Muscle of leg (tissue), 16 donors: ENCODE data around the gene MST1. TPM values are rescaled to one million over a fixed set of nuclear protein-coding genes. Genes with fewer than 3 reads are reported as not detected.

Experiments used
- DNase-seq: peaks from one replicate; pipeline ENCODE4 v3.0.0; 2013
- H3K27ac ChIP-seq: one replicate; pipeline ENCODE4 v1.5.1; 2013; ENCODE audit warnings: mild to moderate bottlenecking, low read length, control low read depth
- H3K27me3 ChIP-seq: one replicate; pipeline ENCODE4 v1.6.1; 2013; ENCODE audit warnings: low read length; ENCODE audit not compliant: control insufficient read depth, insufficient read depth
- H3K36me3 ChIP-seq: one replicate; pipeline ENCODE4 v1.6.1; 2013; ENCODE audit warnings: low read length; ENCODE audit not compliant: control insufficient read depth, insufficient read depth
- H3K4me1 ChIP-seq: one replicate; pipeline ENCODE4 v1.6.1; 2013; ENCODE audit warnings: low read length; ENCODE audit not compliant: control insufficient read depth, insufficient read depth
- H3K4me3 ChIP-seq: one replicate; pipeline ENCODE4 v1.5.1; 2013; ENCODE audit warnings: low read length, control low read depth
- H3K9me3 ChIP-seq: replicated peaks from 2 replicates; pipeline ENCODE4 v1.6.1; 2013; ENCODE audit warnings: low read depth, low read length; ENCODE audit not compliant: control insufficient read depth
- WGBS: methylation state at CpG from one replicate; pipeline ENCODE4 v1.1.5; 2013; ENCODE audit warnings: missing lambda C conversion rate; ENCODE audit not compliant: insufficient coverage; 5-methylcytosine and 5-hydroxymethylcytosine counted together
- long read RNA-seq, 11 donors: transcript quantifications; one replicate each; lab custom pipeline, GENCODE V29; 2026
- polyA plus RNA-seq, 8 donors: library from polyadenylated mRNA; unstranded; fragments of 120-200 nt; gene quantifications; one replicate each; pipeline versions ENCODE4 v1.2.1 to v1.2.3, GENCODE V29; 2013; ENCODE audit warnings: inconsistent platforms in 1 of 8, low replicate concordance in 1 of 8; ENCODE audit not compliant: insufficient read length in 8 of 8, insufficient read depth in 1 of 8
- total RNA-seq: library from RNA; stranded (reverse); fragments of 120-200 nt; gene quantifications from one replicate; pipeline ENCODE4 v1.2.4, GENCODE V29; 2013

MST1 gene
- total RNA-seq (7.0 TPM), polyA plus RNA-seq (10 to 100 TPM in 3 of 8 donors, 1 to 10 TPM in 5; 7.1 to 30.3 (median 9.8) TPM)
- long read RNA-seq, donor 1 = 0 reads
- long read RNA-seq, donor 2 = 0 reads
- long read RNA-seq, donor 3 = 0 reads
- long read RNA-seq, donor 4 = 0 reads
- long read RNA-seq, donor 5 = 0 reads
- long read RNA-seq, donor 6 = 0 reads
- long read RNA-seq, donor 7 = 0 reads
- long read RNA-seq, donor 8 = 0 reads
- long read RNA-seq, donor 9 = 0 reads
- long read RNA-seq, donor 10 = 0 reads
- long read RNA-seq, donor 11 = 0 reads

DNA sequence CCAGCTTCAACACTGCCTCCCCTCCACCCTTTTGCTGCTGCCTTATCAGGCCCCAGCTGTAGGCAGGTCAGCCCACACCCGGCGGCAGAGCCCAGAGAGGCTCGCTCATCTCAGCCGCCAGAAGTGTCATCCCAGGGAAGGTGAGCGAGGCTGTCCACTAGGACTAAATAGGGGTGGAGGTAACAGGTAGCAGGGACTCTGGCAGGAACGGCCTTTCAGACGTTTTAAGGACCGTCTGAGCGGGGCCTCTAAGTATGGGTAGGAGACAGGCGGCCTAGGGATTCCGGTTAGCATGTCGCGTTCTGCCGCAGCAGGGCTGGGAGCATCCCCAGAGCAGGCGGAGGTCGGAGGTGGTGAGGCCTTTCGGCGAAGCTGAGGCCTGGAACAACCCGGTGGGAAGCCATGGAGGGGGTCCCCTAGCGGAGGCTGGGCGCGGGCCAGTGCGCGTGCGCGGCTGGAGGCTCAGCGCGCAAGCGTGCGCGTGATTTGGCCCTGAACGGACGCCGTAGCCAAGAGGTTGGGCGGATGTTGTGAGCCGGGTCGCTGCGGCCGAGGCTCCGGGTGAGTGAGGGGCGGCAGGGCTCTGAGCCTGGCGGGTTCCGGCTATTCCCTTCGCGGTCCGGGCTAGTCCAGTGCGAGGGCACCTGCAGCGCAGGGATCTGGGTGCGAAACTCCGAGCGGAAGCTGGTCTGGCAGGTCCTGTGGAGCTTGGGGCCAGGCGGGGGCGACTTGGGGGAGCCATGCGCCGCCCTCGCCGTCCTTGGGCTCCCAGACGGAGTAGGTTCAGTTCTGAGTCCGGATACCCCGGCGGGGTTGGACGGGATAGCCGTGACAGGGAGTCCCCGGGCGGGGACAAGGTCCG, at the start of gene MST1, which contains the start of gene RNF123:
Gene MST1, minus strand, starts transcription at position 429 of the 862 bp plus-strand sequence. CDS start 783 bp downstream, outside the sequence.
Gene RNF123, plus strand, starts transcription at position 512 of the 862 bp plus-strand sequence. CDS start 1,609 bp downstream, outside the sequence.
- Histone ChIP-seq H3K27ac (peak within 1 kb of the TSS; percentile 36), H3K36me3 (peaks cover 5% of the 10 kb centered on the region), H3K27me3 (peaks cover 27% of the 10 kb centered on the region), H3K4me1 (peaks cover 31% of the 10 kb centered on the region), H3K9me3 (no peaks in the 10 kb centered on the region), H3K4me3 (peak within 1 kb of the TSS; percentile 98)
- WGBS = under 1% methylated on average over 54 of the region's 66 CpGs
- DNase-seq = peak; percentile 97

DNA sequence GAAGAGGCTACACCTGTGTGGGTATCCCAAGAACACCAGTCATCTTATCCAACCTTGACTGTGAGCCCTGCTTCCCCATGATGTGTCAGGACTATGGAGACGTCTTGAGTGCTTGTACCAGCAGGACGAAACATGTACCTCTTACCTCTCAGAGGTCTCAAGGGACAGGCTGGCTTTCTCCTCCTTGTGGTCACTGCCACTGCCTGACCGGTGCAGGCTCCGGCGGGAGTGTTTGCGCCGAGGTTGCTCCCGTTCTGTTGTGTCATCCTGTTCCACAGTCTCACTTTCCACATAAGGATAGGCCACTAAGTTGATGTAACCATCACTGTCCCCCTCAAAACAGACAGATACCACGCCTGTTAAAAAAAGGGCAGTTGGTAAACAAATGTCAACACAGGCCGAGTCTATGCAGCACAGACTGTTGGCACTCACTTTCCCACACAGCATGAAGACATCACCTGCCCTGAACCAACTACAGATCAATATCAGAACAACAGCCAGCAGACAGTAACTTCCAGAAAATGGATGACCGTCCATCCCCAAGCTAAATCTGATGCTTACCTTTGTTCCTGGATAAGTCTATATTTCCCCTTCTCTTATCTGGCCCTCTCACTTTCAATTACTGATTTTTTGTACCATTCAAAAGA, 48.9 kb upstream of the MST1 start:
- Histone ChIP-seq H3K4me3 (no peak overlapping the region), H3K27ac (no peak overlapping the region), H3K9me3 (no peaks in the 10 kb centered on the region), H3K27me3 (no peaks in the 10 kb centered on the region), H3K36me3 (peaks cover 39% of the 10 kb centered on the region), H3K4me1 (no peaks in the 10 kb centered on the region)
- no peak for DNase-seq
- WGBS = 81% methylated on average over 6 of the region's 11 CpGs

DNA sequence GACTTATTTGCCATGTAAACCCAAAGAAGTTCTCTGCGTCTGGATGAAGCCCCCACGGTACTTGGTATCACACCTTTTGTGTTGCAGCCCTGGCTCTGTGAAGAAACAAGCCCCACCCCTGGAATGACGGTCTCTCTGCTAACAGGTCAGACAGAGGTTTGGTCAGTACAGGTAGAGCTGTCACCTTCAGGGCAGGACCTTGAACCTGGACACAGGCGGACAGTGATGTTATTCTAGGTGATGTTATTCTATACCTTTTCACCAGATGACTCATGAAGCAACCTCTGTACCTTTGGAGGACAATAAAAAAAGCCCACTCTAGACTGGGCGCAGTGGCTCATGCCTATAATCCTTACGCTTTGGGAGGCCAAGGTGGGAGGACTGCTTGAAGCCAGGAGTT, 45.5 kb upstream of the MST1 start:
- Histone ChIP-seq H3K9me3 (no peaks in the 10 kb centered on the region), H3K27me3 (no peaks in the 10 kb centered on the region), H3K27ac (no peak overlapping the region), H3K4me3 (no peak overlapping the region), H3K4me1 (no peaks in the 10 kb centered on the region), H3K36me3 (peaks cover 65% of the 10 kb centered on the region)
- WGBS = 93% methylated on average over 4 of the region's 6 CpGs
- DNase-seq = no peak

DNA sequence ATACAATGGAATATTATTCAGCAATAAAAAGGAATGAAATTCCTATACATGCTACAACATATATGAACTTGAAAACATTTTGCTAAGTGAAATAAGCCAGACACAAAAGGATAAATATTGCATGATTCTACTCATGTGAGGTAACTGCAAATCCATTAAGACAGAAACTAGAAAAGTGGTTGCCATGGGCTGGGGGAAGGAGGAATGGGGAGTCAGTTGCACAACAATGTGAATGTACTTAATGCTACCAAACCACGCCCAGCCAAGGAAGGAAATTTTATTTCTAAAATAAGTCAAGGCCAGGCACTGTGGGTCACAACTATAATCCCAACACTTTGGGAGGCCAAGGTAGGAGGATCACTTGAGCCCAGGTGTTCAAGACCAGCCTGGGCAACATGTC, 44.3 kb upstream of the MST1 start:
- Histone ChIP-seq H3K9me3 (no peaks in the 10 kb centered on the region), H3K27me3 (no peaks in the 10 kb centered on the region), H3K4me1 (no peaks in the 10 kb centered on the region), H3K4me3 (no peak overlapping the region), H3K27ac (no peak overlapping the region), H3K36me3 (peaks cover 70% of the 10 kb centered on the region)
- DNase-seq = no peak
- no CpG with 5 or more reads among the region's 1 CpG for WGBS

DNA sequence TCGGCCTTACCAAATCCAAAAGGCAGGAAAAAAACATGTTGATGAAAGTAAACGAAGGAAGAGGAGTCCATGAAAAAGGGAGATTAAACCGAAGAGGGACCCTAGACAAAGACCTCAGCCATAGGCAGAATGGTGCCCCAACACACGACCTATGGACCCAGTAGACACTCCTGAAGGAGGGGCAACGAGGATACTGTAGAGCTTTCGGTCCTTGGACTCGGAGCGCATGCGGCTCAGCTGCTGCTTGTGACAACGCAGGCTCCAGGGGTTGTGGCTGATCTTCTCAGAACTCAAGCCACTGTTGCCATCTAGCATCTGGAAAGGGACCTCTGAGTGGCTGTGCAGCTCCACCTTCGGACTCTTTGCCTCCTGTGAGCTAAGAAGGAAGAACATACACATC, 43.3 kb upstream of the MST1 start:
- Histone ChIP-seq H3K9me3 (no peaks in the 10 kb centered on the region), H3K4me1 (no peaks in the 10 kb centered on the region), H3K36me3 (peaks cover 68% of the 10 kb centered on the region), H3K27me3 (no peaks in the 10 kb centered on the region), H3K27ac (no peak overlapping the region), H3K4me3 (no peak overlapping the region)
- 92% methylated on average over 8 of the region's 11 CpGs for WGBS
- DNase-seq = no peak

DNA sequence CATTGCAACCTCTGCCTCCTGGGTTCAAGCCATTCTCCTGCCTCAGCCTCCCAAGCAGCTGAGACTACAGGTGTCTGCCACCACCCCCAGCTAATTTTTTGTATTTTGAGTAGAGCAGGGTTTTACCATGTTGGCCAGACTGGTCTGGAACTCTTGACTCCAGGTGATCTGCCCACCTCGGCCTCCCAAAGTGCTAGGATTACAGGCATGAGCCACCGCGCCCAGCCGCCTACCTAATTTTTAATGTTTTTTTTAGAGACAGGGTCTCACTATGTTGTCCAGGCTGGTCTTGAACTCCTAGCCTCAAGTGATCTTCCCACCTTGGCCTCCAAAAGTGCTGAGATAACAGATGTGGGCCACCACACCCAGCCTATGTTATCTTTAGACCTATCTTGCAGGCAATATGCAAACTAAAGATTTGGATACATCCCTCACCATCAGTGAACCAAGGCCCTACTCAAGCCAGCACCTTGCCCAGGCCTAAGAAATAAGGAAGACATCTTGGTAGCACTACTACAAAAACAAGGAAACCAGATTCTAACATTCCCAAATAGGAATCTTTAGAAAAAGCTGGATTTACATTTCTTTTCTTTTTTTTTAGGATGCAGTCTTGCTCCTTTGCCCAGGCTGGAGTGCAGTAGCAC, 40.8 kb upstream of the MST1 start:
- Histone ChIP-seq H3K27ac (no peak overlapping the region), H3K27me3 (no peaks in the 10 kb centered on the region), H3K9me3 (no peaks in the 10 kb centered on the region), H3K36me3 (peaks cover 80% of the 10 kb centered on the region), H3K4me3 (no peak overlapping the region), H3K4me1 (no peaks in the 10 kb centered on the region)
- WGBS = 96% methylated on average over 4 of the region's 4 CpGs
- DNase-seq = no peak

DNA sequence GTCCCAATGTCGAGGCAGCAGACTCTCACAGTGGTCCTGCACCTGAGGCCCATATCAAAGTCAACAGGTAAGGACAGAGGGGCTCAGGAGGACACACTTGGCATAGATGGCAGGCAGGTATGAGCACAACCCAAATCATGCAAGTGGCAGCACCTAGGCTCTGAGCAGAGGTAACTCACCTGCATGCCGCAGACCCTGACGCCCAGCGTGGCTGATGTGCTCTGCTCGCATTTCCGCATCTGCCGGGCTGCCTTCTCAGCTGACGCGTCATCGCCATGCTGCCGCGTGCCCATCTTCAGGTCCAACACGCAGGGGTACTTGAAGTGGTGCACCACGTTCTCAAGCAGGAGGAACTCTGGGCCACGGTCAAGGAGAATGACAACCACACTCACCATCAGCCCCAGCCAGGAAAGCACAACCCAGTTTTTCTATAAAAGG, 38.7 kb upstream of the MST1 start:
- H3K27me3 ChIP-seq = no peaks in the 10 kb centered on the region
- H3K9me3 ChIP-seq = no peaks in the 10 kb centered on the region
- WGBS = 93% methylated on average over 13 of the region's 15 CpGs
- peaks cover 63% of the 10 kb centered on the region for H3K36me3 ChIP-seq
- H3K27ac ChIP-seq = no peak overlapping the region
- H3K4me1 ChIP-seq = peaks cover 13% of the 10 kb centered on the region
- H3K4me3 ChIP-seq = no peak overlapping the region
- no peak for DNase-seq

DNA sequence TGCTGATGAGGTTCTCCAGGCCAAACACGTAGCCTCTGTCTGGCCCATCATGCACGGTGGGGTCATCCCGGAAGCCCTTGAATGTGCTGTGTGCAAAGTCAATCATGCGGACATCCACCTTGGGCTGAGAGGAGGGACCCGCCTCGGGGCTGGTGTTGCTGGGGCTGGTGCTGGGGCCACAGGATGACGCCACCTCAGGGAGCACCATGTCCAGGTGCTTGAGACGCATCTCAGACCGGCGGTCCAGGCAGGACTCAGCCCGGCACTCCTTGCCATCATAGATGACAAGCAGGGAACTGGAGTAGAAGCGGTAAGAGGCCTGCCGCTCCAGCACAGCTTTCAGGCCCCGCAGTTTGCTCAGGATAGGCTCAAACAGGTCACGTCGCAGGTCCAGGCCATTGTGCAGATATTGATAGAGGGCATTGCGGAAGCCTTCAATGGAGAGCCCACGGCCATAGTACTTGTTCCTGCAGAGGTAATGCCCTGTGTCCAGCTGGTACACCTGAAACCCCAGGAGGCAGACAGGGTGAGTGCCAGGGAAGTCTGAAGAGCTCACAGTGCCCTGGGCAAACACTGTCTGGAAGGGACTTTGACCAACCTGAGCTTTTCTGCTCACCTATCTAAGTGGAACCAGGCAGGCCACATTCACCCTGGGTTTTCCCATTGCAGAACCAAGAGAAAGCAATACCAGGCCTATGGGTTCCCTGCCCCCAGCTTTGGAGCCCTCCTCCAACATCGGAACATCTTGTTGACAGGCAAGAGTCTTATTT, 38.1 kb upstream of the MST1 start:
- peak; percentile 35 for DNase-seq

DNA sequence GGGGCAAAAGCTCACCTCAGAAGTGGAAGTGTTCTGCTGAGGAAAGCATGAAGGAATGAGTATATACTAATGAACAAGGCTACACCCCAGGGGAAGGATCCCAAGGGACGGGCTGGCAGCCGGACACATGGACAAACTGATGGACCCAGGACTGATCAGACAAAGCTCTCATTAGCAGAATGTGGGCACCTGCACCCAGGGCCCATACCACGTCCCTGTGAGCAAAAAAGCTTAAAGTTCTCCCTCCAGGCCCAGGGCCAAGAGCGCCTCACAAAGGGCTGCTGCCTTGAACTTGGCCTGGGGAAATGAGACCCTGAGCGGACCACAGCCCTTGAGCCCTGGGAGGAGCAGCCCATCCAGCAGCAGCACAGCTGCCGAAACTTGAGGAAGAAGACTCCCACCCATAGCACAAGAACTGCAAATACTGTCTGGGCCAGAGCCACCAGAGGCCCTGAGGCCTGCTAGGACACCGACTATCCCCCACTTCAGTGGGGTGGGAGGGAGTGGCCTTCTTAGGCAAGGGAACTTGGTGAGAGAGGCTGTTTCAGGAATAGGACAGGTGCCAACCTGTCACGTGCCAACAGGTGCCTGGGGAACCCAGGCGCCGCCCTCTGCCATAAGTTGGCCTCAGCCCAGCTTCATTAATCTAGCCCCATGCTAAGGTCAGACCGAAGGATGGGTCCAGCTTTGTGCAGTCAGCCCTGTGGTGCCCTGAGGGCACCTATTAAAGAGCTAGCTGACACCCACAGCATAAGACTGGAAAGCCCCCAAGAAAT, 36.8 kb upstream of the MST1 start:
- H3K36me3 ChIP-seq = peaks cover 63% of the 10 kb centered on the region
- 85% methylated on average over 5 of the region's 11 CpGs for WGBS
- no peak overlapping the region for H3K27ac ChIP-seq
- no peaks in the 10 kb centered on the region for H3K27me3 ChIP-seq
- DNase-seq = no peak
- peaks cover 20% of the 10 kb centered on the region for H3K4me1 ChIP-seq
- no peaks in the 10 kb centered on the region for H3K9me3 ChIP-seq
- H3K4me3 ChIP-seq = no peak overlapping the region

More for the DNA sequence above, 38.1 kb upstream of the MST1 start:
- Histone ChIP-seq H3K27ac (no peak overlapping the region), H3K27me3 (no peaks in the 10 kb centered on the region), H3K4me1 (peaks cover 19% of the 10 kb centered on the region), H3K4me3 (no peak overlapping the region), H3K36me3 (peaks cover 62% of the 10 kb centered on the region), H3K9me3 (no peaks in the 10 kb centered on the region)
- 83% methylated on average over 18 of the region's 19 CpGs for WGBS
